Ectodermal cell (in vitro differentiated cells): ENCODE results near the gene ACBD7.

Source experiments
- H3K27ac ChIP-seq: 2 replicates; pipeline ENCODE4 v1.7.0; 2013; ENCODE audit warnings: mild to moderate bottlenecking, low read depth, low read length; ENCODE audit not compliant: insufficient read depth, poor library complexity, severe bottlenecking
- H3K27me3 ChIP-seq: 2 replicates; pipeline ENCODE4 v1.7.0; 2013; ENCODE audit warnings: mild to moderate bottlenecking, low read length; ENCODE audit not compliant: insufficient read depth, control insufficient read depth, poor library complexity, severe bottlenecking
- H3K36me3 ChIP-seq: one replicate; pipeline ENCODE4 v1.7.0; 2013; ENCODE audit warnings: low read length; ENCODE audit not compliant: control insufficient read depth, insufficient read depth
- H3K4me1 ChIP-seq: one replicate; pipeline ENCODE4 v1.7.0; 2013; ENCODE audit warnings: low read length; ENCODE audit not compliant: control insufficient read depth, insufficient read depth
- H3K4me3 ChIP-seq: 2 replicates; pipeline ENCODE4 v1.7.0; 2013; ENCODE audit warnings: low read depth, low read length, control low read depth; ENCODE audit not compliant: insufficient read depth
- H3K9me3 ChIP-seq: 2 replicates; pipeline ENCODE4 v1.7.0; 2013; ENCODE audit warnings: mild to moderate bottlenecking, low read length, moderate library complexity; ENCODE audit not compliant: control insufficient read depth
- WGBS, 2 experiments: methylation state at CpG; one replicate each; pipeline ENCODE4 v1.1.7; 2013; ENCODE audit warnings: missing lambda C conversion rate in 2 of 2; 5-methylcytosine and 5-hydroxymethylcytosine counted together

ACBD7 gene

DNA sequence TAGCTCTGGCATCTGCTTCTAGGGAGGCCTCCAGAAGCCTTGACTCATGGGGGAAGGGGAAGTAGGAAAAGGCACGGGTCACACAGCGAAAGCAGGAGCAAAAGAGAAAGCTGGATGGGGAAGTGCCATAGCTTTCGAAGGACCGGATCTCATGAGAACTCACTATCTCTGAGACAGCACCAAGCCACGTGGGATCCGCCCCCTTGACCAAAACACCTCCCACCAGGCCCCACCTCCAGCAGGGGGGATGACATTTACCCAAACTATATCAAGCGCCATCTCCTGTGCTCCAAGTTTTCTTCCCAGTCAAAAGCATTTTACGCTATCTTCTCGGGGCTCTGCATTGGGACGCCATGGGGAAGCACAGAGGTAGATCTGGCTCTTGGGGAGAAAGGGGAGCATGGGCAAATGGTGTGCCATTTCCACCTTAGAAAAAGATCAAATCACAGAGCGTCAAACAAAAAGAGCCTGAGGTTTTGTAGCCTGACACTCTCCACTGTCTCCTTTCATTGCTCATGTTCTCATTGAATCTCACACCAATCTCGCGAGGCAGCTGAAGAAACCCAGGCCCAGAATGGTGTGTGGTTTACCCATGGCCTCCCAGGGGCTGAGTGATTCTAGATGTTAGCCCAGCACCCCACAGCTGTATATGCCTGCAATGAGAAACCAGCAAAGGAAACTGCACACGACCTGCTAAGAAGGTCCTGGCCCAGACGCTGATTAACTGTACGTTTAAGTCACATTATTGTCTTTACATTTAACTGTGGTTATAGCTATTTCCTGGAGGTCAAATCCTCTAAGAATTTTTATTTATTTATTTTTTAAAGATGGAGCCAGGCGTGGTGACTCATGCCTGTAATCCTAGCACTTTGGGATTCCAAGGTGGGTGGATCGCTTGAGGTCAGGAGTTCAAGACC lies 52.9 kb downstream of the ACBD7 start:
- no peak overlapping the region for H3K27ac ChIP-seq
- no peaks in the 10 kb centered on the region for H3K27me3 ChIP-seq
- no peak overlapping the region for H3K4me3 ChIP-seq
- H3K4me1 ChIP-seq: no peaks in the 10 kb centered on the region
- H3K36me3 ChIP-seq: no peaks in the 10 kb centered on the region
- WGBS, 2 experiments: 83% methylated on average over 17 to 18 of the region's 18 CpGs
- no peaks in the 10 kb centered on the region for H3K9me3 ChIP-seq

DNA sequence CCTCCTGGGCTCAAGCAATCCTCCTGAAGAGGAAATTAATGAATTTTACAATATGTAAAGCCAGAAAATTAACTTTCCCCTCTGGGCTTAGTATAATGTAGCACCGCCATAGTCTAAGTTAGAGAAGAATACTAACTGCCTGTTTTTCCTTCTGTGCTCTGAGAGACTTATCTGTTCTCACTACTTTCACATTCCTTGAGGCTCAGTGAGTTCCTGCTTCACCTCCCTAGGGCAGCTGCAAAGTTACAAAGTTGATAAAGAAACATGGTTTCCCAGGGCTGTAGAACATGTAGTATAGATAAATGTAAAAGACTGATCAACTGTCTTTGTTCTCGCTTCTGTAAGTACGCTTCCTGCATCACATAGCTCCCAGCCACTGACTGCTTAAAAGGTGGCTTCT lies 60.8 kb downstream of the ACBD7 start:
- no peaks in the 10 kb centered on the region for H3K9me3 ChIP-seq
- no peaks in the 10 kb centered on the region for H3K36me3 ChIP-seq
- H3K27ac ChIP-seq: no peak overlapping the region
- H3K4me3 ChIP-seq: no peak overlapping the region
- 91 to 97% methylated on average over 3 of the region's 3 CpGs for WGBS, 2 experiments
- no peaks in the 10 kb centered on the region for H3K27me3 ChIP-seq
- no peaks in the 10 kb centered on the region for H3K4me1 ChIP-seq
